Measurements from ENCODE around the gene DGLUCY. TPM values are rescaled to one million over a fixed set of nuclear protein-coding genes. Genes with fewer than 3 reads are reported as not detected.

The DGLUCY gene
- total and polyA plus RNA-seq, 2 of the 13 experiments (the other 11 are each of a cell fraction or from before 2014, with no cell fraction given): 14.8 to 36.3 TPM

- in situ Hi-C loops (cut with HindIII; ENCODE audit: extremely low pct_ligation_motif_present, low pct_unique_long_range_greater_than_20kb) (no loop called here), intact Hi-C loops (cut with micrococcal nuclease; ENCODE audit: unreplicated experiment) (no loop called here)
- no peak overlapping the region for H2AFZ ChIP-seq (ENCODE audit: low read length)
- H3K9me3 ChIP-seq (ENCODE audit: low read length): no peaks in the 10 kb centered on the region
- BruUV-seq (replicated peaks): no TSS peak
- H4K20me1 ChIP-seq (ENCODE audit: insufficient read depth, low read length): no peaks in the 10 kb centered on the region
- no peak overlapping the region for H3K27ac ChIP-seq (ENCODE audit: extremely low read length, insufficient read depth, low read length)
- TF ChIP-seq ZHX1 (CRISPR knock-in tag; IDR thresholded peaks at IDR 0.05; ENCODE audit: low read depth): no peak
- no peak for TF ChIP-seq ZNF839 (CRISPR knock-in tag; IDR thresholded peaks at IDR 0.05; ENCODE audit: borderline replicate concordance)
- no peak for TF ChIP-seq ZNF468 (CRISPR knock-in tag; IDR thresholded peaks at IDR 0.05)
- TF ChIP-seq U2AF1 (optimal IDR thresholded peaks at IDR 0.05; ENCODE audit: low read depth, low read length): no peak
- no peak for TF ChIP-seq RBAK (CRISPR knock-in tag; IDR thresholded peaks at IDR 0.05)
- no peak for TF ChIP-seq ZNF296 (CRISPR knock-in tag; conservative IDR thresholded peaks at IDR 0.05)
- TF ChIP-seq ZNF143 (CRISPR knock-in tag; IDR thresholded peaks at IDR 0.05): no peak
- TF ChIP-seq ZFP36L1 (CRISPR knock-in tag; IDR thresholded peaks at IDR 0.05): no peak
- no peak for TF ChIP-seq SMARCE1 (IDR thresholded peaks at IDR 0.05; ENCODE audit: borderline replicate concordance)
- TF ChIP-seq ZBTB14 (CRISPR knock-in tag; IDR thresholded peaks at IDR 0.05): no peak
- no peak for TF ChIP-seq ZNF382 (CRISPR knock-in tag; IDR thresholded peaks at IDR 0.05; ENCODE audit: borderline replicate concordance)
- ChIA-PET POLR2A (no interaction called here), CTCF (ENCODE audit: low intra/inter-chr PET ratio, low total read pairs) (no interaction called here)
- no peaks in the 10 kb centered on the region for H3K36me3 ChIP-seq (replicated peaks in 1 of 2; ENCODE audit: control insufficient read depth in 1 of 2, insufficient read depth in 2 of 2, low read length in 2 of 2)
- WGBS (ENCODE audit: low lambda C conversion rate): 98% methylated on average over 4 of the region's 4 CpGs
- H3K4me3 ChIP-seq (replicated peaks in 1 of 3; ENCODE audit: insufficient read depth in 1 of 3, low read depth in 2 of 3, low read length in 3 of 3): no peak overlapping the region
- peaks cover 45% of the 10 kb centered on the region for H3K4me1 ChIP-seq (ENCODE audit: insufficient read depth, low read length)
- no peak overlapping the region for H3K9ac ChIP-seq (ENCODE audit: insufficient read depth, low read depth, low read length)
- H3K79me2 ChIP-seq (ENCODE audit: insufficient read depth, low read length): peaks cover 14% of the 10 kb centered on the region
- FAIRE-seq (no peak), ATAC-seq (no peak), DNase-seq (ENCODE audit: low spot score) (no peak)
- H3K4me2 ChIP-seq (ENCODE audit: low read depth, low read length): no peak overlapping the region
- no peaks in the 10 kb centered on the region; a peak in 1 of 5 replicates for H3K27me3 ChIP-seq (ENCODE audit: control insufficient read depth in 1 of 2, insufficient read depth in 2 of 2, low read length in 2 of 2)
Observed at GRCh38 chr14:91112194-91112593, 1.7 kb upstream of the DGLUCY start.

All from HepG2 (cell line).